Liver (tissue), 3 donors: ENCODE measurements around the gene CT83.

Source experiments
- SP1 ChIP-seq: IDR thresholded peaks from 2 replicates; pipeline ENCODE4 v1.6.1; 2018; ENCODE audit warnings: antibody characterized with exemption, mild to moderate bottlenecking
- YY1 ChIP-seq: IDR thresholded peaks from 2 replicates; pipeline ENCODE4 v1.6.1; 2016; ENCODE audit warnings: antibody characterized with exemption, mild to moderate bottlenecking
- TF ChIP-seq, protein P1 (sequence below): fragments of 150-350 bp; IDR thresholded peaks from 2 replicates; pipeline ENCODE4 v1.5.1; 2017; ENCODE audit warnings: improper control_type of control experiment, low read depth, low read length; ENCODE audit not compliant: missing input control
- donor health status: healthy.
- donor health status: healthy.

DNA sequence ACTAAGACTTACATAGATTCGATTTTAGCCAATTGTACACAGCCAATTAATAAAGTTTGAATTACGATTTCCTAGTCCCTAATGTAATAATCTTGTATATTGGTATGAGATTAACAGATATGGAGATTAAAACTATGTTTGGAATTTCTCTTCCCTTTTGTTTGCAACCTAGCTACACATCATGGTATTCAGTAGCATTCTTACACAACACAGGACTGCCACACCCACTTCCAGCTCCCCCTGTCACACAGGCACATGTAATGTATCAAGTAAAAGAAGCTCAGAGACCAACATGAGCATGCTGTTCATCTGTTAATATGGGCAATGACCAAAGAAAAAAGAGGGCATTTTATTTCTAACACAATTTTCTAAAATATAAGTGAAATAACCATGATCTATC lies 13.6 kb downstream of the CT83 start:
- TF ChIP-seq, protein P1, sequence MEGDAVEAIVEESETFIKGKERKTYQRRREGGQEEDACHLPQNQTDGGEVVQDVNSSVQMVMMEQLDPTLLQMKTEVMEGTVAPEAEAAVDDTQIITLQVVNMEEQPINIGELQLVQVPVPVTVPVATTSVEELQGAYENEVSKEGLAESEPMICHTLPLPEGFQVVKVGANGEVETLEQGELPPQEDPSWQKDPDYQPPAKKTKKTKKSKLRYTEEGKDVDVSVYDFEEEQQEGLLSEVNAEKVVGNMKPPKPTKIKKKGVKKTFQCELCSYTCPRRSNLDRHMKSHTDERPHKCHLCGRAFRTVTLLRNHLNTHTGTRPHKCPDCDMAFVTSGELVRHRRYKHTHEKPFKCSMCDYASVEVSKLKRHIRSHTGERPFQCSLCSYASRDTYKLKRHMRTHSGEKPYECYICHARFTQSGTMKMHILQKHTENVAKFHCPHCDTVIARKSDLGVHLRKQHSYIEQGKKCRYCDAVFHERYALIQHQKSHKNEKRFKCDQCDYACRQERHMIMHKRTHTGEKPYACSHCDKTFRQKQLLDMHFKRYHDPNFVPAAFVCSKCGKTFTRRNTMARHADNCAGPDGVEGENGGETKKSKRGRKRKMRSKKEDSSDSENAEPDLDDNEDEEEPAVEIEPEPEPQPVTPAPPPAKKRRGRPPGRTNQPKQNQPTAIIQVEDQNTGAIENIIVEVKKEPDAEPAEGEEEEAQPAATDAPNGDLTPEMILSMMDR: no peak
- TF ChIP-seq SP1 (no peak), YY1 (no peak)
